ENCODE measurements around the gene MYO1E.

Gene MYO1E

DNA sequence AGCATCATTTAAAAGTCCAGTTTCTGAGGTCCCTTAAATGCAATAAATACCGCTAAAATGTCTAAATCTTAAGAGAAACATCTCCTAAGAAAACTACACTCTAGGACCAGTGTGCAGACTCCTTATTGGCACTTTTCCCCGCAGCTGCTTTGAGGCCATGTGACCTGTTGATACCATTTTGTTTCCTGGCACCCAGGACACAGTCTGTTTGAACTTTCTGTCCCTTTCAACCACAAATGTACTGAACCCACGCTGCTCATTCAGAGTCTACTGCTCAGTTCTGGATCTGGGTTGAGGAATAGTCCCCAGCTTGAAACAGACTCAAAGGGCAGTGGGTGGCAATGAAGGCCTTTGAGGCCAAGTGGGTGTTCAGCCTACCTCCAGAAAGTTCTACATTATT lies 148.9 kb downstream of the MYO1E start:
- DNase-seq, result no peak

GRCh38 chr15:59222906-59223550 lies 149.6 kb downstream of the MYO1E start:
- DNase-seq, result peak; percentile 50

DNA sequence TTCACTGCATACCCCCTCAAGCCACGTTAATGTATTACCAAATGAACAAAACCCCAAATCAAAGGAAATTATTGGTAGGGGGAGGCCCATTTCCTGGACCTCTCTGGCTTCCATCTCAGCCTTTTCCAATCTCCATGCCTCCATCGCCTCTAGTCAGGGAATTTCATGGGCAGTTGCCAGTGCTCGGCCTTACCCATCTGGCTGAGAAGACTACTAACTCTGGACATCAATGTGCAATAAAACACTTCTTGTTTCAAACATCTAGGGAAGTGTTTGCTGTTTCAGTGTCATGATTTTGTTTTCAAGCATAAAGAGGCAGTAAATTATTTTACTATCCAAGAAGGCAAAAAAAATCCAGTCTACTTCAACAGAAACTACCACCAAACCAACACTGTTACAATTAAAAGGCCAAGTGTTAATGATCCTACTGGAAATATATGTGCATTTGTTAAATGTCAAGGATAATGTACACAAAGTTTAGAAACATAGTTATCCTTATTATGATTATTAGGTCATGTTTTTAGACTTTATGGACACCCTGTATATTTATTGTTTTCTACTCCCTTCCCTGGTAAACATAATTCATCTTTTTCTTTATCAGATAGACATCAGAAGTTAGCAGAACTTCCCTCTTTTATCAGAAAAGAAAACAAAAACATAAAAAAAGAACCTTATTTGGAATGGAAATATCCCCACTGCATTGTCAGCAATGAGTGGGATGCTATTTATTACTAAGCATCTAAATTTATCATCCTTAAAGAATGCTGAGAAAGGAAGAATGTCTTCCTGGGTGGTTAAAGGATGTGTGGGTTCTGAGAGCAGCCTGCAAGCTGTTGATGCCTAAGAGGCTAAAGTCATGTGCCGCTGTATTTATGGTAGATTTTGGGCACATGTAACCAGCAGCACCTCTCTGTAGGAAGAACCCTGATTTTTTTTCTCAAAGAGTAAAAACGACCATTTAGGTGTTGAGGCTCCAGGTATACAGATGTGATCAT lies 150.9 kb downstream of the MYO1E start:
- no peak for DNase-seq

DNA sequence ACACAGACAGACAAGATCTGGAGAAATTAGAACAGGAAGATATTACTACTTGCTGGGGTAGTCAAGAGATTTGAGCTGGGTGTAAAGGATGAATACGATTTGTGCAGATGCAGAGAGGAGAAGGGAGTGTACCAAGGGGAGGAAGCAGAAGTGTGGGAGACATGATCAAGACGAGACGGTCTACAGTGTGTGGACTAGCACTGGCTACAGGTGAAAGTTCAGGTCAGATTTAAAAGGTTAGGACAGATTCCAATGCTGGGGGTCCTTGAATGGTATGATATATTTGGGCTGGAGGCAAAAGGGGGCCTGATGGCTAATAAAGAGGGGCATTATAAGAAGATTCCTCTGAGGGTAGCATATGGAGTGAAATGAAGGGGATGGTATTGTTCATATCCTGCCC lies 154.0 kb downstream of the MYO1E start:
- no peak for DNase-seq

DNA sequence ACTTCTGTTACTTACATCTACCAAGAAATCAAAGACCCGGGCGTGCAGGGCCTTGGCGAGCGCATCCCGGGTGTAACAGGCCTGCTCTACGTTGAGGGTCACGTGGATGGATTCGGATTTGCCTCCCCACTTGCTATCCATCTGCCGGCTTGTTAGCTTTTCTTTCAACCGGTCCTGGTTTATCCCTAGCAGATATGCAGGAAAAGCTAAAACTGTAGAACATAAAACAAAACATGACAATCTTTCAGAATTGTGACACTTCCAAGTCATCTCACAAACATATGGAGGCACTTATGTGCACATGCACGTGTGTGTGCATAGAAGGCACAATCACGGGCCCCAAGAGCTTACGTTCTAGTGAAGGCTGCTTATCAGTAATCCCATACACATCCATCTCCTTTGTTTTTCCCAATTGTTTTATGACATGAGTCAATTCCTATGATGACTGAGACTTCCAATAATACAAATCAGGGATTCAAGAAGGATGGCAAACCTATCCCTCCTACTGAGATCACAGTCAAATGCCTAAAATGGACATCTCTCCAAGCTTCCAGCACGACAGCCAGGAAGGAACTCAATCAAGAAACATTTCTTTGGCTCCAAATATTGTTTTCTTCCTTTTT lies 154.7 kb downstream of the MYO1E start:
- DNase-seq, result no peak

DNA sequence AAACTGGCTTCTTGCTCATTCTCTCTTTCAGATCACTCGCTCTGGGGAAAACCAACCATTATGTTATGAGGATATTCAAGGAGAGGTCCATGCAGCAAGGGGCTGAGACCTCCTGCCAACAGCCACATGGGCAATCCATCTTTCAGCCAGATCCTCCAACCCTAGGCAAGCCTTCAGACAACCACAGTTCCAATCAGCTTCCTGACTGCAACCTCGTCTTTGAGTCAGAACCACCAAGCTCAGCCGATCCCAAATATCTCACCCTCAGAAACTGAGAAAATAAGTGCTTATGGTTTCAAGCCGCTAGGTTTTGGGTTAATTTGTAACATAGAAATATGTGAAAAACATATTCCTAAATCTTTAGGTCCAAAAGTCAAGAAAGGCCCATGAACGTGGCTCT lies 155.8 kb downstream of the MYO1E start:
- DNase-seq, result no peak

GRCh38 chr15:59210186-59210585 lies 162.5 kb downstream of the MYO1E start:
- no peak for DNase-seq

DNA sequence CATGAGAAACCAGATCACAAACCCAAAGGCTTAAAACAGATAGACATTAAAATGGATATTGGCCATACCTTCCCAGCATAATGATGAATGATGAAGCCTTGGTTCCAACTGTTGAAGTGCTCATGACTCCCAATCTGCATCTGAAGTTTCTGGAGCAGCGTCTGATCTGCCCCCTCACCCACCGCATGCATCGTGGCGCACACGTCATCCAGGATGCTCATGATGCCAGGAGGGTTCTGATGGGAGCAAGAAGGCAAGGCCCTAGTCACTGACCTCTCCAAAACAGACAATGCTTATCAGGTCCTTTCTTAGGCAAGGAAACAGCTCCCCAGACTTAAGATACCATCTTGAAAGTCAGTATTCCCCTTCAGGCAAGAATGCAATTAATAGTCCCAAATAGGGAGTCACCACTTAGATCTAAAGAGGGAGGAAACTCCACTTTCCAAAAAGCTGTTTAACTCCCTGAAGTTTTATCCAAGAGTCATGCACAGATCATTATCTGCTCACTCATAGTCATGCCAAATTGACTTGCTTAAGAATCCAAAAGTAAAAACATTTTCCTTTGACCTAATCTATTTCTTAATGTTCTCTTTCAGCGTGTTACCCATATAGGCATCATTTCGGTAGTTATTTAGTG lies 163.9 kb downstream of the MYO1E start:
- no peak for DNase-seq

- DNase-seq, result no peak
Measured at GRCh38 chr15:59206623-59207183, 166.0 kb downstream of the MYO1E start, which contains the start of gene LDHAL6B. TSS of gene LDHAL6B (plus strand) at chr15:59206843. CDS start at chr15:59206941, 98 bp downstream.

DNA sequence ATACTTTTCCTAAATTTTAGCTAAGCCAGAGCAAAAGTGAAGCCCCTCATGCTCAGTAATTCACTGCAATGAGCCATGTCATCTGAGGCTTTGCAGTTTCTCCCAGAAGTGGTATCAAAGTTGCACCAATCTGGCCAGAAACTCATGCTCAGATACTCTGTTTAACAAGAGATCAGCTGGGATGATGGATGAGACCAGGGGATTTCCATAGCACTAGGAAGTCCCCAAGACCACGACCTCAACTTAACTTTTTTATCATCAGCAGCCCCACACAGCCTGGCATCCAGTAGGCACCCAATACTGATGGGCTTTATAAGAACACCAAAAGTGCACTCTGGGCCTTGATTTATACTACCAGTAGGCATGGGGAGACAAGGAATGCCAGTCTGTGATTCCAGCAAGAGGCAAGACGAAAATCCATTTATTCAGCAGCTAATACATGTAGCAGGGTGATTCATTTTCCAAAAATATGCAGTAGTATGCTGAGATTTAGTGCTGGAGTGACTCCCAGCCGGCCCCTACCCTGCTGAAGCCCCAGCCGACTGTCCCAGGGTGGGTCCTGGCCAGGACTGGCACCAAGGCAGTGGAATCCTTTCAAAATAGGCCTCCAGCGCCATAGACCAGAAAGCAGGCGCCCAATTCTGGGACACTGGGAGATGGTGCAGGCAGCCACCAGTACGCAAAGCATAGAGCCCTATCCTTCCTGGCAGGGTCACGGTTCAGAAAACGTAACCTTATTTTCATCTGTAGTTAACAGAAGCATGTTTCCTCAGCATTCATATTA lies 166.6 kb downstream of the MYO1E start:
- DNase-seq, result no peak

- no peak for DNase-seq
Measured at GRCh38 chr15:59203657-59204056, 169.0 kb downstream of the MYO1E start.

- no peak for DNase-seq
Measured at GRCh38 chr15:59203008-59203407, 169.7 kb downstream of the MYO1E start.

DNA sequence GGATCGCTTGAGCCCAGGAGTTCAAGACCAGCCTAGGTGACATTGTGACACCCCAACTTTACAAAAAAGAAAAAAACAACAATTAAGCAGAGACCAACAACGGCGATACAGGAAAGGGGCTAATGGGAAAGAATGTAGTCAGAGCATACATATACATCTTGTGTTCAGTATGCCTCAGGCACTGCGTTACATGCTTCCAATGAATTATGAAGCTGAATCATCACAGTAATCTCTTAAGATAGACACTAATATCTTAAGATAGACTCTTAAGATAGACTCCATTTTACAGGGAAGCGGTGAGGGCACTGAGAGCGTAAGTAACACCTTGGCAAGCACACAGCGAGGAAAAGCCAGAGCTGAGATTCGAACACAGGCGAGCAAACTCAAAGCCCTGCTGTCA lies 172.1 kb downstream of the MYO1E start:
- no peak for DNase-seq

DNA sequence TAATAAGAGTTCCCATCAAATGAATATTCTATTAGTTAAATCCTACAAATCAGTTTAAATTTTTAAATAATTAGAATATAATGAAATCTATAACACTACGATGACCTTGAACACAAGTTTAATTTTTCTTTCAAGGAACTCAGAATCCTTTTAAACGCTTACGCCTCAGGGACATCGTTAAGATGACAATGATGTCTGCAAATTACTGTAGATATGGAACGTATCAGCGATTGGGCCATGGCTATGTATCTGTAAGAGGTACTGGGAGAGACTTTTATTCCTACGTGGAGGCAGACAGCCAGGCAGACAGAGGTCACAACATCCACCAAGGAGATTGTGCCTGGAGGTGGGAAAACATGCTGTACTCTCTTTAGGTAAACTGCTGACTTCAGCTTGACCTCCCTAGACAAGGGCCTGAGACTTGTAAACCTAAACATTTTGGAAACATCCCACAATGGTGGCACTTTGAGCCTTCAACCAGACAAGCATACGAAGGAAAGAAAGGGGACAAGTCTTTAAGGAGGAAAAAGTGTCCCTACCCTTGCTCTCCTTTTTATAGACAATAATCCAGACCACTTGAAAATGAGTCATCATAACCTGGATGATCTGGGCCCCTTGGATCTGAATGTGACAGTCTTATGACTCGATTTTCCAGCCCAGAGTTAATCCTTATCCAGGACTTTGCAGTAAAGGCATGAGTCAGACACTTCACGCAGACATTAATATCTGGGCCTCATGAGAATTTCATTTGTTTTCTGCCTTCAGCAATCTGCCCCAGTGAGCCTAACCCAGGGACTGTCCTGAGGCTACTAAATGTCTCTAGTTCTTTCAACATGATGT lies 172.8 kb downstream of the MYO1E start:
- DNase-seq, result no peak

DNA sequence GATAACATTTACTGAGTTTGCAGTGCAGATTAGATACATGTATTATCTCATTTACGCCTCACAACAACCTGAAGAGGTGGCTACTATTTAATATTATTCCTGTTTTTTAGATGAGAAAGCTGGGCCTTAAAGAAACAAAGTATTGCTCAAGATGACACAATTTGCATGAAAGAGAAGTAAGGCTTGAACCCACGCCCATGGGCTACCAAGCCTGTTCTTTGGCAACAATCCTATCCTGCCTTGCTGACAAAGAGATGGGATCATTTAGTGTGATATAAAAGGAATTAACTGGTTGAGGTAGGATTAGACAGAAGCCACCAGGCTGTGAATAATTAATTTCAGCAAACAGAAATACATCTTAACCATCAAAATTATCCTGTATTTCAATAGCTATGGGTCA lies 175.2 kb downstream of the MYO1E start:
- DNase-seq, result no peak

DNA sequence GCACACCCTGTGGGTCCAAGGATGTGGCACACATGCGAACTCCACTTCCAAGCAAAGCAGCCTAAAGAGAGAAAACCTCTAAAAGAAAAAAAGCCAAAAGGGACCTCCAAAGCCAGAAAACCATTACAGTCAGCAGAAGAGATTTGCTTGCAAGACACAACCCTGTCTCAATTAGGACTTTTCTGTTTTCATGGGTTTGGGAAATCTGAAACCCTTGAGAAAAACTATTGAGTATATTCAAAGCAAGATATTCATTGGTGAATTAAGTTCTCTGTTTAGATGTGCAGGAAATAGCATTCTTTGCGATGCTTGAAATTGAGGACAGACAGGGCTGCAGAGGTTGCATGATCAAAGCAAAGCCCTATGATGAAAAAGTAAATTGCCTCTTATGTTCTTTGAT lies 176.3 kb downstream of the MYO1E start:
- DNase-seq, result no peak

GRCh38 chr15:59194639-59195325 lies 177.9 kb downstream of the MYO1E start:
- DNase-seq, result no peak

- no peak for DNase-seq
Measured at GRCh38 chr15:59191855-59192237, 180.8 kb downstream of the MYO1E start.

DNA sequence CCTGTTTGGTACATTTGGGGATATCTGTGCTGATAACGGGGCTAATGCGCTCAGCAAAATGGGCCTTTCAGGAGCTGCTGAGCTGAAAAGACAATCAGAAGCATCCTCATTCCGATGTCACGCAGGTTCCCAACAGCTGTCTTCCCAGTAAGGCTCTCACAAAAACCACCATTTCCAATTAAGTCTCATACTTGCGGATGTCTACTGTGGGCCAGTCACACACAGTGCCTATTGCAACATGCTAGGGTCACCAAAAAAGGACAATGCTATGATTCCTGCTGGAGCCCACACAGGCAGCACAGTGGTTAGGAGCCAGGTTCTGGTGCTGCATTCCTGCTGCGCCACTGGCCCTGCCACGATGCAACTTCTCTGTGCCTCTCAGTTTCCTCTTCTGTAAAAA lies 182.4 kb downstream of the MYO1E start:
- no peak for DNase-seq

GRCh38 chr15:59189241-59189640 lies 183.4 kb downstream of the MYO1E start:
- DNase-seq, result no peak

Data from NCI-H2171 treated with DMSO at 0.1 percent for 48 hours (cell line).